Stimulated activated CD4-positive, alpha-beta T cell treated with anti-CD3 and anti-CD28 coated beads, Interleukin-1b, Interleukin-23, amount 100 ng/mL, for 1 hour (primary cell): ENCODE results near the gene NPIPB2.
"Not testable (repeated sequence)": the region's sequence is repeated elsewhere in the genome, so short reads cannot be mapped to it uniquely, and the experiment has no call there.

Source experiments
- DNase-seq, 2 donors: peaks; one replicate each; pipeline ENCODE4 v3.0.0-alpha.2; 2020; ENCODE audit warnings: low read depth in 2 of 2

Gene NPIPB2

GRCh38 chr16:11957591-11958395, 15.9 kb upstream of the NPIPB2 start:
- no peak for DNase-seq

- no peak for DNase-seq
Observed at GRCh38 chr16:11956558-11956957, 14.7 kb upstream of the NPIPB2 start.

- DNase-seq: no peak
Observed at GRCh38 chr16:11955713-11956123, 13.9 kb upstream of the NPIPB2 start.

- not testable (repeated sequence) for DNase-seq
Observed at GRCh38 chr16:11953576-11953975, 11.7 kb upstream of the NPIPB2 start.

GRCh38 chr16:11950388-11950787, 8.5 kb upstream of the NPIPB2 start:
- DNase-seq: no peak

- no peak for DNase-seq
Observed at GRCh38 chr16:11949527-11949926, 7.7 kb upstream of the NPIPB2 start.

- DNase-seq: no peak
Observed at GRCh38 chr16:11948819-11949218, 7.0 kb upstream of the NPIPB2 start.

GRCh38 chr16:11946433-11946832, 4.6 kb upstream of the NPIPB2 start:
- DNase-seq: no peak

- not testable (repeated sequence) for DNase-seq
Observed at GRCh38 chr16:11927350-11927749, 14.5 kb downstream of the NPIPB2 start.

- not testable (repeated sequence) for DNase-seq
Observed at GRCh38 chr16:11924046-11924445, 17.8 kb downstream of the NPIPB2 start.

GRCh38 chr16:11916524-11917285, 25.1 kb downstream of the NPIPB2 start:
- DNase-seq: no peak

- peak; percentile 98 for DNase-seq
Observed at GRCh38 chr16:11915644-11916523, 26.0 kb downstream of the NPIPB2 start, which contains the start of gene GSPT1. Gene GSPT1, minus strand, starts transcription at chr16:11915956. Its CDS starts 236 bp downstream, at chr16:11915720.

GRCh38 chr16:11915114-11915643, 26.7 kb downstream of the NPIPB2 start:
- peak in 1 of 2 donors; percentile 2 for DNase-seq

- peak in 1 of 2 donors; percentile 2 for DNase-seq
Observed at GRCh38 chr16:11914210-11915113, 27.4 kb downstream of the NPIPB2 start.

- no peak for DNase-seq
Observed at GRCh38 chr16:11913425-11914079, 28.3 kb downstream of the NPIPB2 start.

GRCh38 chr16:11909653-11910545, 31.9 kb downstream of the NPIPB2 start:
- no peak for DNase-seq

- no peak for DNase-seq
Observed at GRCh38 chr16:11907160-11907970, 34.5 kb downstream of the NPIPB2 start.

GRCh38 chr16:11903906-11904305, 37.9 kb downstream of the NPIPB2 start:
- DNase-seq: no peak
